ENCODE results near the gene SLC18A3. TPM values are rescaled to one million over a fixed set of nuclear protein-coding genes. Genes with fewer than 3 reads are reported as not detected.

Gene SLC18A3
- total and polyA plus RNA-seq, 7 experiments from 2014 or later, result not detected

DNA sequence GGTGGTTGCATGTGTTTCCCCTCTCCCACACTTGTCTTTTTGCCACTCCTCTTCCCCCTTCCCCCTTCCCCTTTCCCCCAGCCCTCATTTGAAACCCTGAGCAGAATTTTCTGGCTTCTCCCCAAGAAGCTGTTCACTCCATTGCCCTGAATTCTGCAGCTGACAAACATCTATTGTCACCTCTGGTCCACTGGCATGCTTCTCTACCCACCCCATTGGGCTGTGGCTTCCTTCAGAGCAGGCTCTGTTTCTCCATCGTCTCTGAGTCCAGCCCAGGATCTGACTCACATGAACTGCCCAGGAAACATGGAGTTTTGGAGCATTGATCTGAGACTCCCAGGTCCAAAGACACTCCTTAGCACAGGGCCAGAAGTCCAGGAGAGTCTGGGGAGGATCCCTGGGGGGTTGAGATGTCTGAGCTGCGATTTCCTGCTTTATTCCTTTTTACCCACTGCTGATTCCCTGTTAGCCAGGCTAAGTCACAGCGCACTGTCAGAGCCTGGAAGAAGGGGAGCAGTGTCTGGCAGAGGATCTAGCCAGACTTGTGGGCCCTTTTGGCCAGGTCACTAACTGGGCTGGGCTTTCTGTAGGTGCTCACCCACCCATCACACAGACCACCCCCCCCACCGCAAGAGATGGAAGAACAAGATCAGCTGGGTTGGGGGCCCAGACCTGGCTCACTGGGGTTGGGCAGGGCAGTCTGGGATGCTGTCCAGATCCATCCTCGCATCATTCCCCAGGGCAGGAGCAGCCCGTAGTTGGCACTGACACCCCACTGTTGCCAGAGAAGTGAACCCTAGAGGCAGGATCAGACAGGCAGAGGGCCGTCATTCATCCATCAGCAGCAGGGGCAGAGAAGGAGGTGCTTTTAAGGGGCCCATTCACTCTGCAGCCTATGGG, 7.3 kb downstream of the SLC18A3 start:
- H3K4me1 Mint-ChIP-seq, result peaks cover 0 to 12% (median 4%) of the 10 kb centered on the region in 7 donors
- H3K27ac Mint-ChIP-seq, result no peak overlapping the region
- ChIA-PET POLR2A (no interaction called here), CTCF (no interaction called here)
- H3K4me3 ChIP-seq (ENCODE audit: low read length), result no peak overlapping the region
- ATAC-seq (no peak), DNase-seq (no peak)
- H3K4me3 Mint-ChIP-seq, result no peak overlapping the region
- H3K4me1 ChIP-seq (ENCODE audit: control insufficient read depth in 2 of 2, insufficient read depth in 2 of 2, low read length in 2 of 2), result no peaks in the 10 kb centered on the region
- no peaks in the 10 kb centered on the region for H3K9me3 ChIP-seq (ENCODE audit: control insufficient read depth in 2 of 3, low read length in 3 of 3)
- H3K36me3 ChIP-seq (ENCODE audit: control insufficient read depth in 2 of 3, insufficient read depth in 3 of 3, low read length in 3 of 3), result no peaks in the 10 kb centered on the region
- intact Hi-C loops (cut with micrococcal nuclease), result no loop called here
- H3K27me3 ChIP-seq (ENCODE audit: control insufficient read depth in 2 of 2, insufficient read depth in 2 of 2, low read length in 2 of 2), result peaks cover 5 to 6% of the 10 kb centered on the region in 2 donors
- no peak overlapping the region for H3K27ac ChIP-seq (ENCODE audit: low read depth, low read length)
- peaks cover 50 to 80% (median 62%) of the 10 kb centered on the region in 5 donors for H3K27me3 Mint-ChIP-seq
- peaks cover 0 to 7% (median 2%) of the 10 kb centered on the region in 11 donors for H3K9me3 Mint-ChIP-seq
- peaks cover 0 to 2% (median 0%) of the 10 kb centered on the region in 5 donors for H3K36me3 Mint-ChIP-seq

DNA sequence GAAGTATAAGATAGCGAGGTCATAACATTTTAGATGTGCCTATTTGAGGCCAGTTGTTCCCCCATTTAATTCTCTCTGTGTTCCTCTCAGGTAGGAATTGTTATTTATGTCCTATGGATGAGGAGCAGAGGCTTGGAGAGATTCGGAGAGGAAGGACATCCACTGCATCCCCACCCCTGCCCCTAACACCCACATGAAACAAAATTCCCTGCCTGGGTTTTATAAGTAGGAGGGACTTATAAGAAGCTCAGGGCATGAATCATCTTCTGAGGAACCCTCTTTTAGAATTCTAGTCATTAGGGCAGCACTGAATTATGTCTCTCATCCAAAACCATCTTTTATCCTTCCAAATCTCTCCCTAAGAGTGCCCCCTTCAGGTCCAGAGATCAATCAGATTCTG, 8.7 kb downstream of the SLC18A3 start:
- CTCF ChIA-PET, result no interaction called here

DNA sequence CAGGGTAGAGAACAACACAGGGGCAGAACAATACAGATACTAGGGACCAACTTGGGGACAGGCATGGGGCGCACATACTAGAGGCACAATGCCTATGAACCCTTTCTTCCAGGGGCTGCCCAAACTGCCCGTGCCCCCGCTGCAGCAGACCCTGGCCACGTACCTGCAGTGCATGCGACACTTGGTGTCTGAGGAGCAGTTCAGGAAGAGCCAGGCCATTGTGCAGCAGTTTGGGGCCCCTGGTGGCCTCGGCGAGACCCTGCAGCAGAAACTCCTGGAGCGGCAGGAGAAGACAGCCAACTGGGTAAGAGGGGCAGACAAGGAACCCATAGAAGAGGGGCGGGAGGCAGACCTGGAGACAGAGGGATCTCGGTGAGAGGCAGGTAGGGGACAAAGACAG, 9.5 kb downstream of the SLC18A3 start:
- POLR2A ChIA-PET, result no interaction called here
- Mint-ChIP-seq H3K36me3 (no peaks in the 10 kb centered on the region), H3K27me3 (peaks cover 29 to 69% (median 46%) of the 10 kb centered on the region in 5 donors), H3K27ac (no peak overlapping the region), H3K9me3 (peaks cover 0 to 2% (median 0%) of the 10 kb centered on the region in 11 donors), H3K4me3 (no peak overlapping the region), H3K4me1 (peaks cover 0 to 2% (median 0%) of the 10 kb centered on the region in 7 donors)
- CTCF ChIA-PET, result no interaction called here
- no peaks in the 10 kb centered on the region for H3K27me3 ChIP-seq (ENCODE audit: control insufficient read depth in 2 of 2, insufficient read depth in 2 of 2, low read length in 2 of 2)
- no peak overlapping the region for H3K27ac ChIP-seq (ENCODE audit: low read depth, low read length)
- no peaks in the 10 kb centered on the region for H3K4me1 ChIP-seq (ENCODE audit: control insufficient read depth in 2 of 2, insufficient read depth in 2 of 2, low read length in 2 of 2)
- no peak for ATAC-seq
- no peaks in the 10 kb centered on the region for H3K36me3 ChIP-seq (ENCODE audit: control insufficient read depth in 2 of 3, insufficient read depth in 3 of 3, low read length in 3 of 3)
- DNase-seq, result no peak
- no peaks in the 10 kb centered on the region for H3K9me3 ChIP-seq (ENCODE audit: control insufficient read depth in 2 of 3, low read length in 3 of 3)
- intact Hi-C loops (cut with micrococcal nuclease), result no loop called here
- no peak overlapping the region for H3K4me3 ChIP-seq (ENCODE audit: low read length)

More for the DNA sequence above, 8.7 kb downstream of the SLC18A3 start:
- Histone ChIP-seq H3K4me3 (ENCODE audit: low read length) (no peak overlapping the region), H3K9me3 (ENCODE audit: control insufficient read depth in 2 of 3, low read length in 3 of 3) (no peaks in the 10 kb centered on the region), H3K27ac (ENCODE audit: low read depth, low read length) (no peak overlapping the region), H3K27me3 (ENCODE audit: control insufficient read depth in 2 of 2, insufficient read depth in 2 of 2, low read length in 2 of 2) (peaks cover 0 to 3% of the 10 kb centered on the region in 2 donors), H3K4me1 (ENCODE audit: control insufficient read depth in 2 of 2, insufficient read depth in 2 of 2, low read length in 2 of 2) (no peaks in the 10 kb centered on the region), H3K36me3 (ENCODE audit: control insufficient read depth in 2 of 3, insufficient read depth in 3 of 3, low read length in 3 of 3) (no peaks in the 10 kb centered on the region)
- intact Hi-C loops (cut with micrococcal nuclease), result no loop called here
- DNase-seq (no peak), ATAC-seq (no peak)
- Mint-ChIP-seq H3K27me3 (peaks cover 35 to 70% (median 47%) of the 10 kb centered on the region in 5 donors), H3K36me3 (no peaks in the 10 kb centered on the region), H3K4me3 (no peak overlapping the region), H3K9me3 (peaks cover 0 to 2% (median 0%) of the 10 kb centered on the region in 11 donors), H3K27ac (no peak overlapping the region), H3K4me1 (peaks cover 0 to 5% (median 0%) of the 10 kb centered on the region in 7 donors)
- POLR2A ChIA-PET, result no interaction called here

DNA sequence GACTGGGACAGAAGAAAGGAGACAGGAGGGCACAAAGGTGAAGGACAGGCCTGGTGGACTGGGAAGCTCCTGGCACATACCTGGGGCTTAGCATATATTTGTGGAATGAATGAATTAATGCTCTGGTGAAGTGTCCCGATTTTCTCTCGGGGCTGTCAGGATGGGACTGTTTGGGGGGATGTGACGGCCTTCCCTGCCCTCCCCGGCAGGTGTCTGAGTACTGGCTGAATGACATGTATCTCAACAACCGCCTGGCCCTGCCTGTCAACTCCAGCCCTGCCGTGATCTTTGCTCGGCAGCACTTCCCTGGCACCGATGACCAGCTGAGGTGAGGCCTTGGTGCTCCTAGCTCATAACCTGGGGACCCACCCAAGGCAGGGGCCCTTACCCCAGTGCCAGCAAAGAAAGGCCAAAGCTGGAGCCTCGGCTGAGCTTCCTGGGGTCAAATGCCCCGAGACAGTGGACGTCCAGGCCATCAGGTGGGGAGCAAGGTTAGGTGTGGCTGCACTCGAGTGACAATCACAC, 10.2 kb downstream of the SLC18A3 start:
- no peak for DNase-seq
- CTCF ChIA-PET, result no interaction called here
- no peak overlapping the region for H3K4me3 ChIP-seq (ENCODE audit: low read length)
- no peak for ATAC-seq
- Mint-ChIP-seq H3K9me3 (peaks cover 0 to 2% (median 0%) of the 10 kb centered on the region in 11 donors), H3K4me1 (no peaks in the 10 kb centered on the region), H3K27ac (no peak overlapping the region), H3K36me3 (no peaks in the 10 kb centered on the region), H3K27me3 (peaks cover 23 to 62% (median 43%) of the 10 kb centered on the region in 5 donors), H3K4me3 (no peak overlapping the region)
- H3K4me1 ChIP-seq (ENCODE audit: control insufficient read depth in 2 of 2, insufficient read depth in 2 of 2, low read length in 2 of 2), result no peaks in the 10 kb centered on the region
- no peaks in the 10 kb centered on the region for H3K36me3 ChIP-seq (ENCODE audit: control insufficient read depth in 2 of 3, insufficient read depth in 3 of 3, low read length in 3 of 3)
- POLR2A ChIA-PET, result no interaction called here
- intact Hi-C loops (cut with micrococcal nuclease), result no loop called here
- H3K27ac ChIP-seq (ENCODE audit: low read depth, low read length), result no peak overlapping the region
- no peaks in the 10 kb centered on the region for H3K27me3 ChIP-seq (ENCODE audit: control insufficient read depth in 2 of 2, insufficient read depth in 2 of 2, low read length in 2 of 2)
- no peaks in the 10 kb centered on the region for H3K9me3 ChIP-seq (ENCODE audit: control insufficient read depth in 2 of 3, low read length in 3 of 3)

DNA sequence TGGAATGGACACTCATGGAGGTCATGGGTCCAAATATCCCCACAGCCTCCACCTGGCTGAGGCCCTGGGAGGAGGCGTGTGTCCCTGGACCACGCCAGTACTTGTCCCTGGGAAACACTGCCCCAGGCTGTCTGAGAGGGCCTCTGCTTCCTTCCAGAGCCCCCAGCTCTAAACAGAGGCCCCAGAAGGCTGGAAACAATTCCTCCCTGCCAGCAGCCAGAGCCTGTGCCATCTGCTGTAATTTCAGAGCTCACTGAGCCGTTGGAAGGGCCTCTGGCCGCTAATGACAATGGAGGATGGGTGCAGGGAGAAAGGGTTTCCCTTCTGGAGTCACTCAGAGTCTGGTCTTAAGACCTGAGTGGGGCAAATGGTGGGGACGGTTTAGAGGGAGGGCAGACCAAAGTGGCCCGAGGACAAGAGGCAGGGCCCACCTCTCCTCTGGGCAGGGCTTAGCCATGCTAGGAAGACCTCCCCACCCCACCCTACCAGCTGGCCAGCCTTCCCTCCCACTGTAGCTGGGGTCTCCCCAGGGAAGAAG, 10.8 kb downstream of the SLC18A3 start:
- Mint-ChIP-seq H3K4me3 (no peak overlapping the region), H3K27ac (no peak overlapping the region), H3K9me3 (peaks cover 0 to 2% (median 0%) of the 10 kb centered on the region in 11 donors), H3K4me1 (no peaks in the 10 kb centered on the region), H3K27me3 (peaks cover 18 to 57% (median 37%) of the 10 kb centered on the region in 5 donors), H3K36me3 (no peaks in the 10 kb centered on the region)
- intact Hi-C loops (cut with micrococcal nuclease), result no loop called here
- ATAC-seq, result no peak
- Histone ChIP-seq H3K9me3 (ENCODE audit: control insufficient read depth in 2 of 3, low read length in 3 of 3) (no peaks in the 10 kb centered on the region), H3K27ac (ENCODE audit: low read depth, low read length) (no peak overlapping the region), H3K27me3 (ENCODE audit: control insufficient read depth in 2 of 2, insufficient read depth in 2 of 2, low read length in 2 of 2) (no peaks in the 10 kb centered on the region), H3K36me3 (ENCODE audit: control insufficient read depth in 2 of 3, insufficient read depth in 3 of 3, low read length in 3 of 3) (no peaks in the 10 kb centered on the region), H3K4me1 (ENCODE audit: control insufficient read depth in 2 of 2, insufficient read depth in 2 of 2, low read length in 2 of 2) (no peaks in the 10 kb centered on the region), H3K4me3 (ENCODE audit: low read length) (no peak overlapping the region)
- ChIA-PET POLR2A (no interaction called here), CTCF (no interaction called here)
- DNase-seq, result no peak

DNA sequence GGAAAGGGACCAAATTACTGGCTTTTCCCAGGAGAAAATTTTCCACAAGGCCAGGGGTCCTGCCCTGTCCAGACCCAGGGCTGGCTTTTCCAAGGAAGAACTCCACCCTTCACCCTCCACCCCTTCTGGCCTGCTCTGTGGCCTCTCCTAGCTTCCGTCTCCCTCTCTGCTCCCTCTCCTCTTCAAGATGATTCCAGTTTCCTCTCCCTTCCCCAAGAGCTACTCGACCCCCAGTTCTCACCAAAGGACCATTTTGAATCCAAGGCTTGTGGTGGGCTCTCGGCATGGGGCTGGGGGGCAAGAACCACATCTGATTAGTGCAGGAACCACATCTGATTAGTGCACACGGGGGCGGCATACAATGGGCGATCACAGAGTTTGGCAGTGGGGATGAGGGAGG, 11.5 kb downstream of the SLC18A3 start:
- Mint-ChIP-seq H3K27me3 (peaks cover 11 to 50% (median 31%) of the 10 kb centered on the region in 5 donors), H3K4me3 (no peak overlapping the region), H3K4me1 (no peaks in the 10 kb centered on the region), H3K27ac (no peak overlapping the region), H3K36me3 (no peaks in the 10 kb centered on the region), H3K9me3 (peaks cover 0 to 4% (median 0%) of the 10 kb centered on the region in 11 donors)
- Histone ChIP-seq H3K27me3 (ENCODE audit: control insufficient read depth in 2 of 2, insufficient read depth in 2 of 2, low read length in 2 of 2) (no peaks in the 10 kb centered on the region), H3K4me3 (ENCODE audit: low read length) (no peak overlapping the region), H3K36me3 (ENCODE audit: control insufficient read depth in 2 of 3, insufficient read depth in 3 of 3, low read length in 3 of 3) (no peaks in the 10 kb centered on the region), H3K27ac (ENCODE audit: low read depth, low read length) (no peak overlapping the region), H3K9me3 (ENCODE audit: control insufficient read depth in 2 of 3, low read length in 3 of 3) (no peaks in the 10 kb centered on the region), H3K4me1 (ENCODE audit: control insufficient read depth in 2 of 2, insufficient read depth in 2 of 2, low read length in 2 of 2) (no peaks in the 10 kb centered on the region)
- POLR2A ChIA-PET, result no interaction called here
- ATAC-seq (no peak), DNase-seq (no peak)
- CTCF ChIA-PET, result no interaction called here
- intact Hi-C loops (cut with micrococcal nuclease), result no loop called here

Data from naive thymus-derived CD4-positive, alpha-beta T cell (primary cell).